IMR-90 (cell line): ENCODE data around the gene TFAP2E. TPM values are rescaled to one million over a fixed set of nuclear protein-coding genes. Genes with fewer than 3 reads are reported as not detected.

Experiments used
- ATAC-seq: fragments of 200-7000 bp; cut with Tn5 transposase; 2 replicates; pipeline ENCODE4 v1.9.1; 2020; ENCODE audit warnings: low read depth, mild to moderate bottlenecking, moderate library complexity
- BruUV-seq: library from RNA; stranded (reverse); fragments of 400-500 nt; replicated peaks from 2 replicates; lab custom pipeline; 2021; lab: Mats Ljungman, UMichigan
- CTCF ChIA-PET: fragments of 300-600 bp; formaldehyde crosslinking; extraction: SDS; loops from one replicate; lab custom pipeline; 2021; ENCODE audit warnings: antibody characterized with exemption; lab: Yijun Ruan, JAX
- POLR2A ChIA-PET: fragments of 300-600 bp; sonication (Branson Sonifier 250); formaldehyde crosslinking; loops from one replicate; lab custom pipeline; 2022; ENCODE audit warnings: antibody characterized with exemption; ENCODE audit not compliant: unreplicated experiment; lab: Charles Lee
- DNase-seq: peaks from one replicate; pipeline ENCODE4 v3.0.0; 2013
- H2AFZ ChIP-seq: replicated peaks from 2 replicates; pipeline ENCODE3; 2013; ENCODE audit warnings: low read length, mild to moderate bottlenecking; ENCODE audit not compliant: poor library complexity
- H2AK5ac ChIP-seq: 2 replicates; pipeline ENCODE4 v1.6.1; 2013; ENCODE audit warnings: low read depth, low read length, inconsistent platforms
- H2AK9ac ChIP-seq: replicated peaks from 2 replicates; pipeline ENCODE3; 2013; ENCODE audit warnings: mild to moderate bottlenecking, low read depth, low read length, moderate library complexity; ENCODE audit not compliant: poor library complexity
- H2BK120ac ChIP-seq: 2 replicates; pipeline ENCODE4 v1.6.1; 2013; ENCODE audit warnings: low read depth, low read length, inconsistent platforms
- H2BK15ac ChIP-seq: 3 replicates; pipeline ENCODE4 v1.6.1; 2013; ENCODE audit warnings: low read depth, low read length, inconsistent platforms
- H2BK20ac ChIP-seq: 2 replicates; pipeline ENCODE4 v1.6.1; 2013; ENCODE audit warnings: low read depth, mild to moderate bottlenecking, inconsistent platforms, low read length, moderate library complexity
- H2BK5ac ChIP-seq: 2 replicates; pipeline ENCODE4 v1.6.1; 2013; ENCODE audit warnings: mild to moderate bottlenecking, low read depth, low read length, inconsistent platforms; ENCODE audit not compliant: poor library complexity, severe bottlenecking
- H3K14ac ChIP-seq: replicated peaks from 2 replicates; pipeline ENCODE4 v1.6.1; 2013; ENCODE audit warnings: low read depth, low read length, inconsistent platforms
- H3K18ac ChIP-seq: 2 replicates; pipeline ENCODE4 v1.6.1; 2013; ENCODE audit warnings: low read depth, low read length, control low read depth
- H3K23ac ChIP-seq: 2 replicates; pipeline ENCODE4 v1.6.1; 2013; ENCODE audit warnings: low read depth, low read length, inconsistent platforms
- H3K27ac ChIP-seq: 2 replicates; pipeline ENCODE4 v1.5.1; 2013; ENCODE audit warnings: mild to moderate bottlenecking, control low read depth, low read length; ENCODE audit not compliant: insufficient read depth
- H3K27me3 ChIP-seq: 2 replicates; pipeline ENCODE4 v1.6.1; 2013; ENCODE audit warnings: low read length; ENCODE audit not compliant: control insufficient read depth, insufficient read depth
- H3K36me3 ChIP-seq: 2 replicates; pipeline ENCODE4 v1.6.1; 2013; ENCODE audit warnings: low read length, mixed read lengths; ENCODE audit not compliant: control insufficient read depth, insufficient read depth
- H3K4ac ChIP-seq: 2 replicates; pipeline ENCODE4 v1.6.1; 2013; ENCODE audit warnings: low read depth, low read length, inconsistent platforms
- H3K4me1 ChIP-seq: 2 replicates; pipeline ENCODE4 v1.6.1; 2013; ENCODE audit warnings: low read length, mixed read lengths; ENCODE audit not compliant: control insufficient read depth, insufficient read depth
- H3K4me2 ChIP-seq: 2 replicates; pipeline ENCODE4 v1.6.1; 2013; ENCODE audit warnings: low read depth, mild to moderate bottlenecking, control low read depth, low read length, moderate library complexity
- H3K4me3 ChIP-seq: 2 replicates; pipeline ENCODE4 v1.5.1; 2013; ENCODE audit warnings: low read depth, mild to moderate bottlenecking, control low read depth, low read length, moderate library complexity; ENCODE audit not compliant: insufficient read depth
- H3K56ac ChIP-seq: 2 replicates; pipeline ENCODE4 v1.6.1; 2013; ENCODE audit warnings: low read length, inconsistent platforms; ENCODE audit not compliant: insufficient read depth; ENCODE audit errors: extremely low read depth
- H3K79me1 ChIP-seq, 2 experiments: 2 replicates each; pipeline ENCODE4 v1.6.1; 2013; ENCODE audit warnings: low read length in 2 of 2, inconsistent platforms in 1 of 2, low read depth in 1 of 2
- H3K9ac ChIP-seq: 2 replicates; pipeline ENCODE4 v1.6.1; 2013; ENCODE audit warnings: low read depth, low read length, control low read depth
- H3K9me1 ChIP-seq: 2 replicates; pipeline ENCODE4 v1.6.1; 2013; ENCODE audit warnings: low read length, inconsistent platforms; ENCODE audit not compliant: insufficient read depth
- H3K9me3 ChIP-seq: 2 replicates; pipeline ENCODE4 v1.6.1; 2013; ENCODE audit warnings: low read length; ENCODE audit not compliant: control insufficient read depth, insufficient read depth
- H4K20me1 ChIP-seq: 2 replicates; pipeline ENCODE4 v1.6.1; 2013; ENCODE audit warnings: low read length, inconsistent platforms; ENCODE audit not compliant: insufficient read depth
- H4K5ac ChIP-seq: 2 replicates; pipeline ENCODE4 v1.6.1; 2013; ENCODE audit warnings: mild to moderate bottlenecking, low read depth, low read length, control low read depth
- H4K8ac ChIP-seq, 2 experiments: 2 replicates each; pipeline ENCODE4 v1.6.1; 2013; ENCODE audit warnings: low read depth in 2 of 2, low read length in 2 of 2, control low read depth in 1 of 2, inconsistent platforms in 1 of 2
- H4K91ac ChIP-seq: 2 replicates; pipeline ENCODE4 v1.6.1; 2013; ENCODE audit warnings: low read depth, low read length, inconsistent platforms; ENCODE audit not compliant: insufficient read depth
- BHLHE40 ChIP-seq: fragments of 150-350 bp; IDR thresholded peaks from 2 replicates; pipeline ENCODE4 v1.6.1; 2016; ENCODE audit warnings: mild to moderate bottlenecking, low read depth, low read length
- CTCF ChIP-seq: conservative IDR thresholded peaks from 2 replicates; pipeline ENCODE4 v1.5.1; 2012; ENCODE audit warnings: mild to moderate bottlenecking, low read depth, low read length, improper control_type of control experiment
- ELK1 ChIP-seq: fragments of 150-350 bp; IDR thresholded peaks from 2 replicates; pipeline ENCODE4 v1.6.1; 2016; ENCODE audit warnings: low read depth, mild to moderate bottlenecking, low read length, moderate library complexity, borderline replicate concordance
- FOS ChIP-seq: fragments of 150-350 bp; IDR thresholded peaks from 2 replicates; pipeline ENCODE4 v1.6.1; 2016; ENCODE audit warnings: low read depth, low read length
- MAFK ChIP-seq: IDR thresholded peaks from 2 replicates; pipeline ENCODE4 v1.6.1; 2012; ENCODE audit warnings: low read depth, low read length, improper control_type of control experiment
- NFE2L2 ChIP-seq: fragments of 150-350 bp; IDR thresholded peaks from 2 replicates; pipeline ENCODE4 v1.6.1; 2016; ENCODE audit warnings: low read depth, mild to moderate bottlenecking, low read length
- POLR2A ChIP-seq: IDR thresholded peaks from 2 replicates; pipeline ENCODE4 v1.6.1; 2012; ENCODE audit warnings: mild to moderate bottlenecking, low read depth, low read length
- RAD21 ChIP-seq: IDR thresholded peaks from 2 replicates; pipeline ENCODE4 v1.6.1; 2012; ENCODE audit warnings: low read length, improper control_type of control experiment
- RCOR1 ChIP-seq: IDR thresholded peaks from 2 replicates; pipeline ENCODE4 v1.6.1; 2012; ENCODE audit warnings: mild to moderate bottlenecking, low read length, improper control_type of control experiment; ENCODE audit not compliant: insufficient replicate concordance
- RFX5 ChIP-seq: IDR thresholded peaks from 2 replicates; pipeline ENCODE4 v1.8.0; 2012; ENCODE audit warnings: low read depth, mild to moderate bottlenecking, low read length, moderate library complexity
- SMC3 ChIP-seq: fragments of 150-350 bp; IDR thresholded peaks from 2 replicates; pipeline ENCODE4 v1.6.1; 2016; ENCODE audit warnings: low read depth, mild to moderate bottlenecking, antibody characterized with exemption, low read length, moderate library complexity
- USF2 ChIP-seq: fragments of 150-350 bp; IDR thresholded peaks from 2 replicates; pipeline ENCODE4 v1.6.1; 2017; ENCODE audit warnings: mild to moderate bottlenecking, antibody characterized with exemption, low read length, low read depth
- WGBS, 2 experiments: methylation state at CpG; one replicate each; pipeline versions ENCODE4 v1.1.5 to v1.1.7; 2013; ENCODE audit warnings: missing lambda C conversion rate in 2 of 2; ENCODE audit not compliant: insufficient read length in 1 of 2; ENCODE audit errors: extremely low coverage in 2 of 2; 5-methylcytosine and 5-hydroxymethylcytosine counted together
- dilution Hi-C: fragments of 300-500 bp; cut with HindIII; formaldehyde crosslinking; loops from one replicate; pipeline ENCODE4 v1.14.3; 2018; ENCODE audit warnings: low sequenced_read_pairs; ENCODE audit not compliant: unreplicated experiment
- in situ Hi-C: fragments of 300-500 bp; cut with MboI; formaldehyde crosslinking; loops from 3 replicates; pipeline ENCODE4 v1.14.3; 2019; ENCODE audit warnings: low sequenced_read_pairs, inconsistent platforms, mixed read lengths
- intact Hi-C: fragments of 100-400 bp; cut with micrococcal nuclease; formaldehyde crosslinking; loops from 2 replicates; pipeline ENCODE4 v1.10.0; 2022
- polyA plus RNA-seq, 3 experiments: library from polyadenylated mRNA; depleted of rRNA; stranded (reverse); fragments of >200 nt; gene quantifications; 2 replicates each; pipeline ENCODE4 v1.2.3, GENCODE V29; 2012; ENCODE audit warnings: low replicate concordance in 1 of 3
- total RNA-seq: library from RNA; depleted of rRNA; stranded (reverse); fragments of >200 nt; gene quantifications from 2 replicates; pipeline ENCODE4 v1.2.3, GENCODE V29; 2012

The TFAP2E gene
- total and polyA plus RNA-seq, 2 of the 4 experiments (the other 2 are of a cell fraction) = under 0.01 to 0.19 TPM

- no peak for TF ChIP-seq SMC3
Observed at GRCh38 chr1:35567947-35568558, 5.1 kb upstream of the TFAP2E start (continued).

GRCh38 chr1:35568975-35569395 is 4.1 kb upstream of the TFAP2E start:
- H4K8ac ChIP-seq = no peak overlapping the region
- no TSS peak for BruUV-seq
- ChIA-PET POLR2A (interaction anchor here (0.6 kb wide), 2 partner anchors 20 to 146 kb away, joined by 3 to 6 read pairs; no protein-coding TSS in a partner anchor), CTCF (interaction anchor here (0.8 to 2.4 kb wide), 11 partner anchors 11 to 204 kb away, joined by 3 to 10 read pairs (median 5); partner anchors contain the start of genes CLSPN, KIAA0319L and NCDN)
- no peak overlapping the region for H2BK20ac ChIP-seq
- H3K56ac ChIP-seq = no peak overlapping the region
- H2AK5ac ChIP-seq = no peak overlapping the region
- H3K9me1 ChIP-seq = no peaks in the 10 kb centered on the region
- H2AK9ac ChIP-seq = peak overlapping the region; percentile 34
- ATAC-seq (peak; percentile 68), DNase-seq (peak; percentile 60)
- H3K9me3 ChIP-seq = no peaks in the 10 kb centered on the region
- H3K4me1 ChIP-seq = no peaks in the 10 kb centered on the region; the same call in 1 of the 2 replicates
- H3K36me3 ChIP-seq = peaks cover 17% of the 10 kb centered on the region
- H3K27ac ChIP-seq = no peak overlapping the region
- H2BK120ac ChIP-seq = no peak overlapping the region
- intact Hi-C loops = loop anchor here (1.0 kb wide), 3 partner anchors 146 to 205 kb away; no protein-coding TSS in a partner anchor
- no peak overlapping the region for H4K91ac ChIP-seq
- no peak overlapping the region for H2BK5ac ChIP-seq
- 100% methylated on average over 1 of the region's 4 CpGs; no CpG with 5 or more reads in 1 of the 2 experiments for WGBS, 2 experiments
- dilution Hi-C loops = no loop called here
- H3K18ac ChIP-seq = no peak overlapping the region
- H3K4ac ChIP-seq = no peak overlapping the region
- H2BK15ac ChIP-seq = no peak overlapping the region
- H4K5ac ChIP-seq = no peak overlapping the region
- no peak overlapping the region for H3K23ac ChIP-seq
- no peak overlapping the region for H3K4me3 ChIP-seq
- no peak overlapping the region for H3K4me2 ChIP-seq
- peaks cover 0 to 7% of the 10 kb centered on the region in 2 experiments; a peak in 1 of 4 replicates for H3K79me1 ChIP-seq
- no peak overlapping the region for H3K14ac ChIP-seq
- peaks cover 19% of the 10 kb centered on the region for H3K27me3 ChIP-seq
- H3K9ac ChIP-seq = no peak overlapping the region
- peaks cover 16% of the 10 kb centered on the region for H4K20me1 ChIP-seq
- in situ Hi-C loops = loop anchor here (5.0 to 10.0 kb wide), 2 partner anchors 158 to 374 kb away; partner anchors contain the start of gene SFPQ
- no peak overlapping the region for H2AFZ ChIP-seq
- no peak for TF ChIP-seq USF2
- TF ChIP-seq NFE2L2 = no peak
- no peak for TF ChIP-seq BHLHE40
- no peak for TF ChIP-seq MAFK
- no peak for TF ChIP-seq RCOR1
- TF ChIP-seq CTCF = peak; percentile 82
- peak; percentile 43; the same call in 1 of the 2 replicates for TF ChIP-seq POLR2A
- no peak for TF ChIP-seq FOS
- TF ChIP-seq ELK1 = no peak
- no peak for TF ChIP-seq RFX5
- peak; percentile 87 for TF ChIP-seq RAD21
